ENCODE measurements around the gene CELSR3. TPM values are rescaled to one million over a fixed set of nuclear protein-coding genes. Genes with fewer than 3 reads are reported as not detected.

The CELSR3 gene
- total RNA-seq, 1 donor from 2014 or later = 162 TPM

- no peak for TF ChIP-seq CTCF (IDR thresholded peaks at IDR 0.05; ENCODE audit: partially characterized antibody, unreplicated experiment)
- DNase-seq = no peak
- Mint-ChIP-seq H3K27ac (ENCODE audit: unreplicated experiment) (no peak overlapping the region), H3K36me3 (ENCODE audit: unreplicated experiment) (no peaks in the 10 kb centered on the region), H3K4me1 (ENCODE audit: low read depth, unreplicated experiment) (no peaks in the 10 kb centered on the region), H3K4me3 (ENCODE audit: unreplicated experiment) (no peak overlapping the region), H3K9me3 (ENCODE audit: unreplicated experiment) (peaks cover 3% of the 10 kb centered on the region), H3K27me3 (ENCODE audit: unreplicated experiment) (peaks cover 6% of the 10 kb centered on the region)
Measured at GRCh38 chr3:48623851-48624547, 38.7 kb downstream of the CELSR3 start.

GRCh38 chr3:48621461-48621869 lies 41.2 kb downstream of the CELSR3 start, which contains the start of gene TMEM89:
TSS of gene TMEM89 (minus strand) at chr3:48621769. CDS start at chr3:48621756, 13 bp downstream.
- DNase-seq = no peak
- H3K27ac Mint-ChIP-seq (ENCODE audit: unreplicated experiment) = no peak within 1 kb of the TSS
- peaks cover 8% of the 10 kb centered on the region for H3K36me3 Mint-ChIP-seq (ENCODE audit: unreplicated experiment)
- no peaks in the 10 kb centered on the region for H3K4me1 Mint-ChIP-seq (ENCODE audit: low read depth, unreplicated experiment)
- no peak for TF ChIP-seq CTCF (IDR thresholded peaks at IDR 0.05; ENCODE audit: partially characterized antibody, unreplicated experiment)
- peaks cover 8% of the 10 kb centered on the region for H3K9me3 Mint-ChIP-seq (ENCODE audit: unreplicated experiment)
- H3K27me3 Mint-ChIP-seq (ENCODE audit: unreplicated experiment) = peaks cover 2% of the 10 kb centered on the region
- H3K4me3 Mint-ChIP-seq (ENCODE audit: unreplicated experiment) = no peak within 1 kb of the TSS

GRCh38 chr3:48619541-48620524 lies 42.9 kb downstream of the CELSR3 start:
- H3K27ac Mint-ChIP-seq (ENCODE audit: unreplicated experiment) = no peak overlapping the region
- no peak for DNase-seq
- H3K36me3 Mint-ChIP-seq (ENCODE audit: unreplicated experiment) = peaks cover 8% of the 10 kb centered on the region
- no peaks in the 10 kb centered on the region for H3K27me3 Mint-ChIP-seq (ENCODE audit: unreplicated experiment)
- H3K4me1 Mint-ChIP-seq (ENCODE audit: low read depth, unreplicated experiment) = no peaks in the 10 kb centered on the region
- H3K4me3 Mint-ChIP-seq (ENCODE audit: unreplicated experiment) = no peak overlapping the region
- peaks cover 8% of the 10 kb centered on the region for H3K9me3 Mint-ChIP-seq (ENCODE audit: unreplicated experiment)
- TF ChIP-seq CTCF (IDR thresholded peaks at IDR 0.05; ENCODE audit: partially characterized antibody, unreplicated experiment) = no peak

- H3K4me3 Mint-ChIP-seq (ENCODE audit: unreplicated experiment) = no peak overlapping the region
- H3K9me3 Mint-ChIP-seq (ENCODE audit: unreplicated experiment) = peaks cover 8% of the 10 kb centered on the region
- no peaks in the 10 kb centered on the region for H3K4me1 Mint-ChIP-seq (ENCODE audit: low read depth, unreplicated experiment)
- no peak for DNase-seq
- TF ChIP-seq CTCF (IDR thresholded peaks at IDR 0.05; ENCODE audit: partially characterized antibody, unreplicated experiment) = no peak
- no peaks in the 10 kb centered on the region for H3K27me3 Mint-ChIP-seq (ENCODE audit: unreplicated experiment)
- H3K36me3 Mint-ChIP-seq (ENCODE audit: unreplicated experiment) = peaks cover 8% of the 10 kb centered on the region
- no peak overlapping the region for H3K27ac Mint-ChIP-seq (ENCODE audit: unreplicated experiment)
Measured at GRCh38 chr3:48617559-48617958, 45.1 kb downstream of the CELSR3 start.

Measured in glutamatergic neuron (in vitro differentiated cells).